C1 segment of cervical spinal cord (tissue), 14 donors: ENCODE data around the gene ACY1.
A peak's percentile ranks its signal among the peaks of the same experiment; 100 is the strongest.
"Not testable (repeated sequence)": the region's sequence is repeated elsewhere in the genome, so short reads cannot be mapped to it uniquely, and the experiment has no call there.

ENCODE experiments used
- DNase-seq, 14 donors: peaks; one replicate each; lab custom pipeline; 2025; lab: John Stamatoyannopoulos, UW

Gene ACY1

DNA sequence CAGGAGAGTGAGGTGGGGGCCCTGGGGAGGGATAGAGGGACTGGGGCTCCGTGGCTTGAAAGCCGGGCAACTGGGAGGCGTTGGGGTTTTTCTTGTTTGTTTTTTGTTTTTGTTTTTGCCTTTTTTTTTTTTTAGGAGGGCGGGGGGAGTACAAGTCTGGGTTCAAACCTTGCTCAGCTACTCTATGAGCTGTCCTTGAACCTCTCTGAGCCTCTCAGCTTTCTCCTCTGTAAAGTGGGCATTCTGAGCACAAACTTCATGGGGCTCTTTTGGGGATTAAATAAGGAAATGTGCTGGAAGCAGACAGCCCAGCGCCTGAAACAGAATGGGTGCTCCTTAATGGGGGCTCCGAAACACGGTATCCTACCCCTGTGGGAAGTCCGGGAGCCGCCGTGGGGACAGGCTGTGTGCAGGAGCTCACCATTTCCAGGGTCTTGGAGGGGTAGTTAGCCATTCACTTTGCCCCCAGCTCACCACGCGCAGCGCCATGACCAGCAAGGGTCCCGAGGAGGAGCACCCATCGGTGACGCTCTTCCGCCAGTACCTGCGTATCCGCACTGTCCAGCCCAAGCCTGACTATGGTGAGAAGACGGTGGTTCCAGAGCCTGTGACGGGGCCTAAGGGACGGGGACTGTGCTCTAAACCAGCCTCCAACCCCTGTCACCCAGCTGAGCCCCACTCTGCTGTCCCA, 388 bp downstream of the ACY1 start:
- DNase-seq: no peak

DNA sequence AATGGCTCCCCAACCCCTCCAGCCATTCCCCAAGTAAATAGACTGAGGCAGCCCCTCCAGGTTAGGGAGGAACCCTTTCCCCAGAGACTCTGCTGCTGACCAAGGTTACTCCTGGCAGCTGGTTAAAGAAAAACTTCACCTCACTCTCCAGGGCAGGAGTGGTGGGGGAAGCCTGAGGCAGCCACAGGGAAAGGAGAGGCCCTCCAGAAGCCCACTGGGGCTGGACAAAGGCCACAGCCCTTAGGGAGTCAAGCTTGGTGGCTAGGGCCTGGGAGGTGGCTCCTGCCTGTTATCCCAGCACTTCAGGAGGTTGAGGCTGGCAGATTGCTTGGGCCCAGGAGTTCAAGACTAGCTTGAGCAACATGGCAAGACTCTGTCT, 923 bp downstream of the ACY1 start:
- no peak for DNase-seq

DNA sequence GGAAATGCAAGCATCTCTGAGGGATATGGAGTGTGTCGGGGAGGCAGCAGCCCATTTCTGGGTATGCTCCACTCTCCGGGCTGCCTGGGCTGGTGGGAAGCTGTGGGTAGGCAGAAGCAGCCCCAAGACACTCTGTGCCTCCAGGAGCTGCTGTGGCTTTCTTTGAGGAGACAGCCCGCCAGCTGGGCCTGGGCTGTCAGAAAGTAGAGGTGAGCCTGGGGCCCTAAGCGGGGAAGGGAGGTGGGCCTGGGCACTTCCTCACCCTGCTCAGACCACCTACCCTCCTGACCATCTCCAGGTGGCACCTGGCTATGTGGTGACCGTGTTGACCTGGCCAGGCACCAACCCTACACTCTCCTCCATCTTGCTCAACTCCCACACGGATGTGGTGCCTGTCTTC, 1.7 kb downstream of the ACY1 start:
- DNase-seq: no peak

DNA sequence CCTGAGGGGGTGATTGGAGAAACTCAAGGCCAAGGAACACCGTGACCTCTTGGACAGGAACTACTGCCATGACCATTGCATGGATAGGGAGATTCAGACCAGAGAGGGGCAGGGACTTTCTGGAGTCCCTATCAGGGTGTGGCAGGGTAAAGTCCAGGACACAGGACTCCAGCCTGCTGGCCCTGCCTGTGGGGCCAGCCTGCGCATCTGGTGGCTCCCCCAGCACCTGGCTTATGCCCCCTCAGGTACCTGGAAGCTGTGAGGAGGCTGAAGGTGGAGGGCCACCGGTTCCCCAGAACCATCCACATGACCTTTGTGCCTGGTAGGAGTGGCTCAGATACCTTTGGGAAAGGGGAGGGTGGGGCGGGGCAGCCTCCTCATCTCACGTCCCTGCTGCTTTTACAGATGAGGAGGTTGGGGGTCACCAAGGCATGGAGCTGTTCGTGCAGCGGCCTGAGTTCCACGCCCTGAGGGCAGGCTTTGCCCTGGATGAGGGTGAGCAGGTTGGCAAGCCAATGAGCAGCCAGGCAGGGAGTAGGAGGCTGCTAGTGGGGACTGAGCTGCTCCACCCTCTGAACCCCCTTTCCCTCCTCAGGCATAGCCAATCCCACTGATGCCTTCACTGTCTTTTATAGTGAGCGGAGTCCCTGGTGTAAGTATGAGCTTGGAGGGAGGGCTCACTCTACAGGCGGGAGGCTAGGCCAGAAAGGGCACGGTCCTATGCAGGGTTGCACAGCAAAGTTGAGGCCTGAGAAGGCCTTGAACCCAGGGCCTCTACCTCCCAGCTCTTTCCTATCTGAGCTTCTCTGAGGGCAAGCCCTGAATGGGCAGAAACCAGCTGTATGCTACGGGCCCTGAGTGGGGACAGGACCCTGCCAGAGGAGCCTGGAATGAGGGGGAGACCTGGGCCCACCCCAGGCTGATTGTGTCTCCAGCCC, 2.9 kb downstream of the ACY1 start:
- no peak for DNase-seq

DNA sequence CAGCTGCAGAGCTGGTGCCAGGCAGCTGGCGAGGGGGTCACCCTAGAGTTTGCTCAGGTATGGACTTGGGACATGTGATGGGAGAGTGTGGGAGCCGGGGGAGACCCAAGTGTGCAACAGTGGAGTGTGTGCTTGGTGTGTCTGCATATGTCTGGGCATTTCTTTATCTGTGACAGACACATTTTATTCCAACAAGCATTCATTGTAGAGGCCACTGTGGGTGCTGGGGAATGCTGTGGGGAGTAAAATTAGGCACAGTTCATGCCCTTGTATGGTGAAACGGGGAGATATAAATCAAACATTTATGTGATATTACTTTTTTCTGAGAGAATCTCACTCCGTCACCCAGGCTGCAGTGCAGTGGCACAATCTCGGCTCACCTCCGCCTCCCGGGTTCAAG, 4.2 kb downstream of the ACY1 start:
- DNase-seq: no peak

DNA sequence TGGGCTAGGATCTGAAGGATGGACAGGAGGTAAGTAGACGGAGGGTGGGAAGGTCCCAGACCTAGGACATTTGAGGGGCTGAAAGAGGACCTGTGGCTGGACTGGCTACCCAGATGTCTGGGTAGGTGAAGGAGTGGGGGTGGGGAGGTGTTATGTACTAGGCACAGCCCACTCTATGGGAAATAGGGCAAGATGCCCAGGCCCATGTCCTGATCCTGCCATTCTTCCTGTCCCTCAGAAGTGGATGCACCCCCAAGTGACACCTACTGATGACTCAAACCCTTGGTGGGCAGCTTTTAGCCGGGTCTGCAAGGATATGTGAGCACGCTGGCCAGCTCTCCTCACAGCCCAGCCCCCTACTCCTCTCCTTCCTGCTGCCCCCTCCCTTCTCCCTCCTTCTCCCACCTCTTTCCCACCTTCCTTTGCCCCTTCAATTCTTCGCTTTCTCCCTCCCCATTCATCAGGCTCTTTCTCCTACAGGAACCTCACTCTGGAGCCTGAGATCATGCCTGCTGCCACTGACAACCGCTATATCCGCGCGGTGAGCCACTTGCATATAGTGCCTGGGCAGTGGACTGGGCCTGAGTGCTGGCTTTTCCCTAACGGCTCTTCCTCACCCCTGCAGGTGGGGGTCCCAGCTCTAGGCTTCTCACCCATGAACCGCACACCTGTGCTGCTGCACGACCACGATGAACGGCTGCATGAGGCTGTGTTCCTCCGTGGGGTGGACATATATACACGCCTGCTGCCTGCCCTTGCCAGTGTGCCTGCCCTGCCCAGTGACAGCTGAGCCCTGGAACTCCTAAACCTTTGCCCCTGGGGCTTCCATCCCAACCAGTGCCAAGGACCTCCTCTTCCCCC, 5.2 kb downstream of the ACY1 start:
- no peak for DNase-seq

DNA sequence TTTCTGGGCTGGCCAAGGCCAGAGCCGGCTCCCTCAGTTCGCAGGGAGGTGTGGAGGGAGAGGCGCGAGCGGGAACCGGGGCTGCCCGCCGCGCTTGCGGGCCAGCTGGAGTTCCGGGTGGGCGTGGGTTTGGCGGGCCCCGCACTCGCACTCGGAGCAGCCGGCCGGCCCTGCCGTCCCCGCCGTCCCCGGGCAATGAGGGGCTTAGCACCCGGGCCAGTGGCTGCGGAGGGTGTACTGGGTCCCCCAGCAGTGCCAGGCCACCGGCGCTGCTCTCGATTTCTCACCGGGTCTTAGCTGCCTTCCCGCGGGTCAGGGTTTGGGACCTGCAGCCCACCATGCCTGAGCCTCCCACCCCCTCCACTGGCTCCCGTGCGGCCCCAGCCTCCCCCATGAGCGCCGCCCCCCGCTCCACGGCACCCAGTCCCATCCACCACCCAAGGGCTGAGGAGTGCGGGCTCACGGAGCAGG, 7.2 kb downstream of the ACY1 start:
- not testable (repeated sequence) for DNase-seq

DNA sequence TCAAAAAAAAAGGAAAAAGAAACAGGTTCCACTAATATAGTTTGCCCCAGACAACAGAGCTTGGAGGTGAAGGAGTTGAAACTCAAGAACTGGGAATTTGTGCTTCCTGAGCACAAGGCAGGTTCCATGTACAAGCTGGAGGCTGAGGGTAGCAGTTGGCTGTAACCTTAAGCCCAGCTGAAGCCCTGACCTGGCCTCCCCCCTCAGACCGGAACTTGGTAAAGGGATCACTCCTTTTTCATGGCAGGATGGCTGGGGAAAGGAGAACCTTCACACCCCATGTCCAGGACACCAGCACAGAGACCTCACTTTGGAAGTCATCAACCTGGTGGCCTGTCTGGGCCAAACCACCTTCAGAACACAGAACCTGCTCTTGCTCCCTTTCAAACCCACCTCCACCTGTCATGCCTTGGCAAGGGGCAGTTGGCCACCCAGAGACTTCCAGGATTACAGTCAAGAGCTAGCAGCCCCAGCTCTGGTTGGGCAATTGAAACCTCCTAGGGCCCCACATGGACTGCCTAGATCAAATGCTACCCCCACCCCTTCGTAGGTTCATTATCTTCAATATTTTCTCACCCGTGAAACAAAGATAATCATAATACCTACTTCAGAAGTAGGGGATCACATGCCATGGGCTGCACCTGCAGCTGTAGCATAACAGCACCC, 8.8 kb downstream of the ACY1 start:
- no peak for DNase-seq

DNA sequence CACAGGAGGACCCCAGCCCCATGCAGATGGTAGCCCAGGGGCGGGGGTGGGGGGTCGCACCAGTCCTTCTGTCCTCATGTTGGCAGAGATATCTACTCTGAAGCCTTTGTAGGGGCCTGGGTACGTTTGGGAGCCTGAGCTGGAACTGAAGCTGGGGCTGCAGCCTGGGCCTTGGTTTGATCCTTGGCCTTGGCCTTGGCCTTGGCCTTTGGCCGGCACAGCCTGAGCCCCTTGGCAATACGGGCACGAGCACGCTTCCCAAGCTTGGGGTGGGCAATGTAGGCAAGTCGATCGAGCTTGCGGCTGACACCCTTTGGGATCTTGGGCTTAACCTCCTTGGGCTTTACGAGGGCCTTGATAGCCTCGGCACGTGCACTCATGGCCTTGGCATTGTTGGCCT, 10.3 kb downstream of the ACY1 start:
- not testable (repeated sequence) for DNase-seq

DNA sequence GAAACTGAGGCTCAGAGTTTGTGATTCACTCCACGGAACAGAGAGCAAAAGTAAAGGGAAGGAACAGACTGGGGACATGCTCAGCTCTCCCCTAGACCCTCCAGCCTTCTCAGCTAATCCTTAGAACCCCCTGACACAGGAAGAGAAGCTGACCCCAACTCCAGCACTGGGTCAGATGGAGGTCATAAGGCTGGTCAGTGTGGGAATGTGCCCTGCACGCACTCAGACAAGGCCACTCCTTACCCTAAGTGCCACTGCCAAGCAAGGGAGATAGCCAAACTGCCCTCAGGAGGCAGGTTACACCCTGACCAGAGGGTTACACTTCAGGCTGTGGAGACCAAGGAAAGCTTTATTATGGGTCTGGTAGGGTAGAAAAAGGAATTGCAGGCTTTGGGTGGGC, 11.2 kb downstream of the ACY1 start:
- DNase-seq: no peak

DNA sequence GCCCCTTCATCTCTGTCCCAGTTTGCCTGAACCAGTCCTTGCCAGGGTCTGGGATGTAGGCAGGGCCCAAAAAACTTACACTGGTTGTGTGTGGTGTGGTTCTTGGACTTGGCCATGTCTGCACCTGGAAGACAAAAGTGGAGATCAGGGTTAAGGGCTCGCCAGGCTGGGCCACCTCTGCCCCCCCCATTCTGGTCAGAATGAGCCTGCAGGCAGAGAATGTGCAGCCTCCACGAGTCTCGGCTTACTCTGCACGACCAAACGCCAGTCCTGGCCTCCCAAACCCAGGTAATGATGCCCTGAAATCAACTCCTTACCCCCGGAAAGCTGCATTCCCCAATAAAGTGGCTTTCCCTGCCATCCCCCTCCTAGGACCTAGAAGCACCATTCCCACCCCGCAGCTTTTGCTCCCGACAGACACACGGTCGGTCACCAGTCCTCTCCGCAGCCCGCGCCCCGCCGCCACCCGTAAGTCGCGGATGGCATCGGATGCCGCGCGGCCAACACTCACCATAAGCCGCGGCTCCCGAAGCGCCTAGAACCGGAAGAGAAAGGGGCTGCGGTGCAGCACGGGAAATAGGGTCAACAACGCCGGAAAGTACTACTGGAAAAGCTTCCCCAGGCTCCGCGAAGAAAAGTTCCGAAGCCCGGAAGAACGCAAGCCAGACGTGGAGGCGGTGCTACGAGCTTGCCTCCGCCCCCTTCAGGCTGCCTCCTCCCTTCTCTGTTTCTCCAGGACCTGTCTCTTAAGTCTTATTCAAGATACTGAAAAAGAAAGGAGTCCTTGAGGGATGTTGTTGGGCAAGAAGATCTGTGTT, 12.2 kb downstream of the ACY1 start, which contains the start of gene RPL29:
Gene RPL29, minus strand, starts transcription at position 550 of the 818 bp plus-strand sequence. Its CDS starts 434 bp downstream, at position 116.
- DNase-seq: peak in 13 of 14 donors; percentile 47 to 90 (median 85)

DNA sequence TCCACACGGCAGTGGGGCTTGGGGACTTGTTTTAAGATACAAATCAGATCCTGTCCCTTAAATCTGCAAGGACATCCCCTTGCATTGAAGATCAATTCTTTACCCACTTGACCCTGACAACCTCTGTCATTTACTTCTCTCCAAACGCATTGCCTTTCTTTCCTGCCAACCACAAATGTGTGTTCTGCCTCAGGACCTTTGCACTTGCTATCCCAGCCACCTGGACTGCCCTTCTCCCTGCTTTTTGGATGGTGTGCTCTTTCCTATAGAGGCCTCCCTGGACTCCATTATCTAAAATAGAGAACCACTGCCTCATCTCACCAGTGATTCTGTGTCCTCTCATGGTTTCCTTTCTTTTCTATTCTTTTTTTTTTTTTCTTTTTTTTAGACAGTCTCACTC, 13.8 kb downstream of the ACY1 start:
- no peak for DNase-seq

DNA sequence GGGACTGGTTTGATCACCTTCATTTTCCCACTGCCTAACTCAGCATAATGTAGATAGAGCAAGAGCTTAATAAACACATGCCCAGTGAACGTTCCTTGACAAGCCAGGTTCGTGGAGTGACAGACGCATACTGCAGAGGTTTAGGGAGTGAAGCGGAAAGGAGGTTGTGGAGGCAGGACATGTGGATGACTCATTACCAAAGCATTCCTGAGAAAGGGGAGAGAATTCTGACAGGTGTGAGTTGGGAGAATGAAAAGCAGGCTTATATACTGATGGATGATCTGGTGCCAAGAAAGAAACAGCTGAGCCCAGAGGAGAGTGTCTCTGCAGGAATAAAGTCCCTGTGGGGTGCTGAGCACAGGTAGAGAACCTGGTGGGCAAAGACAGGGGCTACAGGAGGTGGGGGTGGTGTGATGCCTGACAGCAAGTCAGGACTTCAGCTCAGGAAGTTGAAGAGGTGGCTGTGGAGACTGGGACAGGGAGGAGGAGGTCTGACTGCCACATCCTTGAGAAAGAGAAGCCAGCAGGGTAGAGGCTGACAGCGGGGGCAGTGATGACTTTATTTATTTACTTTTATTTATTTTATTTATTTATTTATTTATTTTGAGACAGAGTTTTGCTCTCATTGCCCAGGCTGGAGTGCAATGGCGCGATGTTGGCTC, 14.7 kb downstream of the ACY1 start:
- no peak for DNase-seq

DNA sequence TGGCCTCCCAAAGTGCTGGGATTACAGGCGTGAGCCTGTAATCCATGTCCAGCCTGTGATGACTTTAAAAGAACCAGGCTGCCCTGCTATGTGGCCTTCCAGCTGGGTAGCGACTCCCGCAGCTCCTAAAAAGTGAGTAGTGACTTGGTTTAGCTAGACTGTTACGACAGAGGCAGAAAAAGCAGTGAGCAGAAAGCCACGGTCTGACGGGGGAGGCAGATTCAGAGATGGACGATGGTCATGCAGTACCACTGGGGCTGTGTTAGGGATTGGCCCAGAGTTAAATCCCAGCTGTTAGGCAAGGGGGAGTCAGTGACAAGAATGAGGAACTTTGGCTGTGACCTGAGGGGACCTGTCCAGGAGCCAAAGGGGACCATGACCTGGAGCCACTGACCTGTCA, 15.4 kb downstream of the ACY1 start:
- no peak for DNase-seq

DNA sequence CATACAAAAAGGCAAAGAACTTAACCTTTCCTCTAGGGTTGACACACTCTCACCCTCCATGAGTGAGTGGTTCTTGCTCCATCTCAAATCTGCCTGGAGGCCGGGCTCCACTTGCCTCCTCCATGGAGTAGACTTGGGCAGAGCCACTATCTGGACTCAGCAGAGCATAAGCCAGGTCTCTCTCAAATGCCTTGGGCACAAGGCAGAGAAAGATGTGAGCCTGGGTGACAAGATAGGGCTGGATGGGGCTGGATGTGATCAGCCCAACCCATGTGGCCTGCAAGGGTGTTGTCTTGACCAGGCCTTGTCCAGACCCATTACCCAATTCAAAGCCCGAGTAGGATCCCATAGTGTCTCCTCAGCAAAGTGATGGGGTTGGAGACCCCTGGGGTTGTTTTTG, 16.5 kb downstream of the ACY1 start:
- DNase-seq: no peak

DNA sequence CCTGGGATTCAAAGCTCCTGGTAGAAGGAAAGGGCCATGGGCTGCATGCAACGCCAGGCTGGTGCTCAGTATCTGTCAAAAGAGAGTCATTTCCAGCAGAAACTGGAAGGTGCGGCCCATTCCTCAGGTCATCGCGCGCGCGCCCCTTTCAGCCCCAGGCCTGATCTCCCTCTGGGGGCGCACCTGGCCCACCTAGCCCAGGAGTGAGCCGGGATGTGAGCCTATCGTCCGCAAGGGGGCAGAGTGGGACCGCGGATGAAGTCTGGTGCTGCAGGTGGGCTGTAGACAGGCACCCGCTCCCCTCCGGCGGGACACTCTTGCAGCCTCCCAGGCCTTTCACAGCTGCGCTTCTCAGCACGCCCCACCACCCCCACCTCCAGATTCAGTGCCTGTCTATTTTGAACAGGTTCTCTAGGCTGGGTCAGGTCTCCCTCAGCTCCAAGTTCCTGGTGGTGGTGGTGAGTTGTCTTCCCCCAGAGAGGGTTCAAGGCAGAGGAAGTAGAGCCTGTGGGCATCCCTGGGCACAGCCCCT, 18.2 kb downstream of the ACY1 start:
- peak in 11 of 14 donors; percentile 20 to 71 (median 47) for DNase-seq

DNA sequence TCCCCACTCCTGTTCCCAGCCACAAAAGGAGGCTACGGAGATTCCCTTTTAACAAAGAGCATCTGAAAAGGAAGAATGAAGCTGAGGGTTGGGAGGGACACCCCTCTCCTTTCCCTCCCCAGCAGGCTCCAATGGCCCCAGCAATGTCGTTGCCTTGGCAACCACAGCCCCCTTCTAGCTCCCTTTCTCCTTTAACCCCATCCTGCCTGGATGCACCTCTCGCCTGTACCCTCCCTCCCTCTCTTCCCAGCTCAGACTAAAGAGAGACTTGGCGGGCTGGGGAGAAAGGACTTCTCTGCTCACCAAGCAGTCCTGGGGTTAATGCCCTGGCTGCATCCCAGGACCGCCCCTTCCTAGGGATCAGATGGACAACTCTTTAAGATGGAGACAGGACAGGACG, 19.4 kb downstream of the ACY1 start:
- DNase-seq: no peak

DNA sequence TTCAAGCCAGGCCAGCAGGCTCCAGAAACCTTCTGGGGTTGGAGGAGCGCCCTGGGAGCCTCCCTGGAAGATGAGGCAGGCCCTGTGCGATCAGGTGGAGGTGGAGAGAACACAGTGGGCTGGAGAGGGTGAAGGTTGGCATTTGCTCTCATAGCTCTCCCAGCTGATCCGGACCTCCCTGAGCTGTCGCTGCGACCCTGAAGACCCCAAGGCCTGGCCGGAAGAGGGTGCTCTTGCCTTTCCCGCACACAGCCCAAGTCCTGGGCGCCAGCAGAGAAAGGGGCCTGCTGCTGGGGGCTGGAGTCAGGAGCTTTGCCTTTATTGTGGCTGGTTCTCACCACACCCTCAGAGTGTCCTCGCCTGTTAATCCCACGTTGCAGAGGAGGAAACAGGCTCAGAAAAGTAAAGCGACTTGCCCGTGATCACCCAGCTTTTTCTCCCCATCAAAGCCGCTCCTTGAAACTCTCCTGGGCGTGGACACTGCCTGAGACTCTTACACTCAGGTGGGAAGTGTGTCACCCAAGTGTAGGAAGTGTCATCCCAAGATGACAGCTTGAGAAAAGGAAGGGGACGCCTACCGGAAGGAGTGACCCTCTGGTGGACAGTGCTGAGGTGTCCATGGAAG, 20.9 kb downstream of the ACY1 start:
- peak in 10 of 14 donors; percentile 15 to 77 (median 38) for DNase-seq

DNA sequence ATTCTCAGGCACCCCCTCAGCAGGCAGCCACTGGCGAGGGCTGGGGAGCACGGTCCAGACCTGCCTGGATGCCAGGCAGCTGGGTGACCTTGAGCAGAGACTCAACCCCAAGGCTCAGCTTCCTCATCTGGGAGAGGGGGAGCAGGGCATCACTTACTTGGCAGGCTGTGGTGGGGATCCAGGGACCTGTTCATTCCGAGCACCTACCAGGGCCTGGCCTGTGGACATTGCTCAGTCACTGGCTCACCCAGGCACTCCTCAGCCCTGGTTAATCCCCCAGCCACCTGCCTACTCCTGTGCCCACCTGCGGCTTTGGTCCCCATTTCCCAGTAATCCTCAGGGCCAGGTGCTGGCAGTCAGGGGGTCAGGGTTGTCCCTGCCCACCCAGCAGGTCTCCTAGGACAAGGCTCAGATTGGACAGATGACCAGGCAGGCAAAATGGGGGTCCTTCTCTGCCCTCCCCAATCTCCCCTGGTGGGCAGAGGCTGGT, 21.6 kb downstream of the ACY1 start:
- DNase-seq: peak in 1 of 14 donors; percentile 42
